PC-9 (cell line): ENCODE measurements around the gene CDC42EP1.

Source experiments
- CTCF ChIP-seq: fragments of 200-600 bp; sonication (generic); conservative IDR thresholded peaks from 2 replicates; pipeline ENCODE4 v1.6.1; 2017; ENCODE audit warnings: mixed run types, antibody characterized with exemption, mild to moderate bottlenecking, moderate library complexity
- EZH2 ChIP-seq: fragments of 200-600 bp; sonication (generic); IDR thresholded peaks from 2 replicates; pipeline ENCODE4 v1.8.0; 2017; ENCODE audit warnings: antibody characterized with exemption, low read depth

DNA sequence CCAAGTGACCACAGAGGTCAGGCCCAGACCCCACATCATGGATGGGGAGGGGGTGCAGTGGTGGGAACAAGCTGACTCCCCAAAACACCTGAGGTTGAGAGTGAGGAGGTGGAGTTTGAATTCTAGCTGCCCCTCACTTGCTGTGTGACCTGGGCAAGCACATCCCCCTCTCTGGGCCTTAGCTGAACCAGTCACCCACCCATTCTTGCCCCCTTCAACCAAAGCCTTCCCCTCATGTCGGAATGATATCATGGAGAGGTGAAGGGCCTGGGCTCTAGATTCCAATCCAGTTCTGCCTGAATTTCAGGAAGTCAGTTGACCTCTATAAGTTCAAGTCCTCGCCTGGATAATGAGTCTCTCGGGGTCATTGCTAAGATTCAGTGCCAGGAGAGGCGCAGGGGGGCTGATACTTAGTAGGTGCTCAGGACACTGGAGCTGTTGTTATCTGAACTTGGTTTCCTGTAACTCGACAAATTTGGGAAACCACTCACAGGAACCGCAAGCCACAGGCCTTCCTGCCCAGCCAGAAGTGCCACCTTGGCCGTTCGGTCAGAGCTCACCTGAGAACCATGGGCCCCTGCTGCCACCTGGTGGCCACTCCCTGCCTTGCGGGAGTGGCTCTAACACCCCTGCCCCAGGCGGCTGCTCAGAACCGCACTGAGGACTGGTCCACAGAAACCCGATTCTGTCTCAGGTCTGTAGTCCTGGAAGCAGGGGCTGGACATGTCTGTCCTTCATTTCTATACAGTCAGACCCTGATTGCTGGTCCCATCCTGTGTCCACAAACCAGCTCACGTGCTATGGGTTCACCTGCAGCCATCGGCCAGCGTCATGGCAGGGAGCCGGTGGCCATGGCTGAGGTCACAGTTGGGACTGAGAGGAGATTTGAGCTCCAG, 6.9 kb downstream of the CDC42EP1 start:
- TF ChIP-seq CTCF: peak; percentile 99
- TF ChIP-seq EZH2: no peak
